GM13977 (cell line): ENCODE data around the gene DEDD2.

Experiments used
- DNase-seq: peaks from one replicate; pipeline ENCODE4 v3.0.0; 2012; ENCODE audit warnings: low spot score
- CTCF ChIP-seq: IDR thresholded peaks from 2 replicates; pipeline ENCODE4 v1.5.1; 2012; ENCODE audit warnings: mild to moderate bottlenecking, control low read depth; ENCODE audit not compliant: insufficient read depth; ENCODE audit errors: extremely low read depth, missing control alignments
- in situ Hi-C: fragments of 300-500 bp; cut with MboI; formaldehyde crosslinking; loops from one replicate; pipeline ENCODE4 v1.12.0; 2022; ENCODE audit warnings: low sequenced_read_pairs, low pct_unique_long_range_greater_than_20kb, mixed read lengths, inconsistent platforms; ENCODE audit not compliant: unreplicated experiment

The DEDD2 gene

GRCh38 chr19:42188665-42189064 lies 28.8 kb downstream of the DEDD2 start:
- DNase-seq, result no peak
- in situ Hi-C loops, result loop anchor here (5.0 kb wide), 1 partner anchor 76 kb away; no protein-coding TSS in a partner anchor
- TF ChIP-seq CTCF, result no peak

GRCh38 chr19:42185277-42185676 lies 32.2 kb downstream of the DEDD2 start:
- in situ Hi-C loops, result loop anchor here (5.0 kb wide), 1 partner anchor 73 kb away; no protein-coding TSS in a partner anchor
- no peak for TF ChIP-seq CTCF
- DNase-seq, result no peak

- DNase-seq, result peak; percentile 76
- peak; percentile 91 for TF ChIP-seq CTCF
- in situ Hi-C loops, result no loop called here
Observed at GRCh38 chr19:42184401-42184861, 33.0 kb downstream of the DEDD2 start.

GRCh38 chr19:42178791-42179674 lies 38.4 kb downstream of the DEDD2 start:
- peak; percentile 50 for TF ChIP-seq CTCF
- DNase-seq, result no peak
- in situ Hi-C loops, result no loop called here

- in situ Hi-C loops, result no loop called here
- TF ChIP-seq CTCF, result no peak
Observed at GRCh38 chr19:42177686-42178019, 39.8 kb downstream of the DEDD2 start.

GRCh38 chr19:42176990-42177685 lies 40.3 kb downstream of the DEDD2 start:
- peak; percentile 61 for TF ChIP-seq CTCF
- peak; percentile 82 for DNase-seq
- in situ Hi-C loops, result no loop called here

More at GRCh38 chr19:42177686-42178019, 39.8 kb downstream of the DEDD2 start:
- DNase-seq, result no peak
